Measurements from ENCODE around the gene PRKCI.
"Not testable (repeated sequence)": the region's sequence is repeated elsewhere in the genome, so short reads cannot be mapped to it uniquely, and the experiment has no call there.

Gene PRKCI

DNA sequence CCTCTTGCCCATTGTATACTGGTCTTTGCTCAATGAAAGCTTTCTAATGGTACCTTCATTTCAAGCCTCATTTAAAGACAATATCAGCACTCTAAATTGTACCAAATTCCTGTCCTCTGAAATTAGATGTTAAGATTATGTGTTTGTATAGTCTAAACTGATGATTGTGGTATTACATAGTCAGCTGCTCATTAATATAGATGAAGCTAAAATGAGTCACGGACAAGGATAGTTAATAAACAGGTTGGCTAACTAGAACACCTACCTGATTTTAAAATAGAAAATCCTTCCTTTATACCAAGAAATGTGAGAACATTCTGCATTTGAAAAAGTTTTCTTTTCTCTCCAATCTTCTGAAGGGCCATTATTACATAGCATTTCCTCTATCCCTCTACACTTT is 2.9 kb downstream of the PRKCI start:
- DNase-seq (ENCODE audit: low spot score), result no peak

DNA sequence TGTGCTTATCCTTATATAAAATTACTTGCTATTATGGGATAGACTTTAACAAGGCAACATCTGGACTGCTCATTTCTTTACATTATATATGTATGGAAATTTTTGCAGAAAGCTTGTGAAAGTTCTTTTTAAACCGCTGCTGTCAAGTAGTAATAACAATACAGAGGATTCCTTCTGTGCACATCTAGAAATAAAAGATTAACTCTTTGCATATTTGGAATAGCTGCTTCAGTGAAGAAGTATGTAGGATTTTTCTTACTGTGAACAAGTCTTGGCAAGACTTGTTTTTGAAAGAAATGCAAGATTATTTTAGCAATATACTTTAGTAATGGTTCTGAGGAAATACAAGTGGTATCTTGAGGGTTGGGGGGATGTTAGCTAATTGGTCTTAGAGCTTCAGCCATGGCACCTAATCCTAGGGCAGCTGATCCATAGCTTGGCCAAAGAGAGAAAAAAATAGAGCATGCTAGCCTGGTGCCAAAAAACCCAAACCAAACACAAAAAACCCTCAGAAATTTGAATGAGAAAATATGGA is 4.3 kb downstream of the PRKCI start:
- no peak for DNase-seq (ENCODE audit: low spot score)

DNA sequence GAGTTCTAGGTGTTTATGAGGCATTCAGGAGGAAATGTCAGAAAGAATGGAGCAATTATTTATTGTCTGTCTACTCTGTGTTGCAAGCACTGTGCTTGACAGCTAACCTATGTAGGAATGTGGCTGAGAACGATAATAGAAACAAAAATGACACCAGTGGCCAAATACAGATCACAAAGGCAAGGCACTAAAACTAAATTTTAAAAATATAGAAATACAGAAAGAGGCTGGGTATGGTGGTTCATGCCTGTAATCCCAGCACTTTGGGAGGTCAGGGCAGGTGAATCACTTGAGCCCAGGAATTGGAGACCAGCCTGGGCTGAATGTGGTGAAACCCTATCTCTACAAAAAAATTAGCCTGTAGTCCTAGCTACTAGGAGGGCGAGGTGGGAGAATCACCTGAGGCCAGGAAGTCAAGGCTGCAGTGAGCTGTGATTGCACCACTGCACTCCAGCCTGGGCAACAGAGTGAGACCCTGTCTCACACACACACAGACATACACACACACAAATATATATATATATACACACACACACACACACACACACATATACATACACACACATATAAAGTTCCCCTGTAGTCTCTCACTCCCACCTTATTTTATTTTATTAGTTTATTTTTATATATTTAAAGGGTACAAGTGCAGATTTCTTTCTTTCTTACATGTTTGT is 6.0 kb downstream of the PRKCI start:
- DNase-seq (ENCODE audit: low spot score), result no peak

DNA sequence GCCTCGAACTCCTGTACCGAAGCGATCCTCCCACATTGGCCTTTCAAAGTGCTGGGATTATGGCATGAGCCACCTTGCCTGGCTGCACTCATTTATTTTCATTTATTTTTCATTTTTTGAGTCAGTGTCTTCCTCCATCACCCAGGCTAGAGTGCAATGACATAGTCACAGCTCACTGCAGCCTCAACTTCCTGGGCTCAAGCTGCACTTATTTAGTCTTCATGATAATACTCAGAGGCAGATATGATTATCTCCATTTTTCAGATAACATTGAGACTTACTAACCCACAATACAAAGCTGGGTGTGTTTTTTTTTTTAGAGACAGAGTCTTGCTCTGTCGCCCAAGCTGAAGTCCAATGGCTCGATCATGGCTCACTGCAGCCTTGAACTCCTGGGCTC is 10.0 kb downstream of the PRKCI start:
- DNase-seq (ENCODE audit: low spot score), result no peak

DNA sequence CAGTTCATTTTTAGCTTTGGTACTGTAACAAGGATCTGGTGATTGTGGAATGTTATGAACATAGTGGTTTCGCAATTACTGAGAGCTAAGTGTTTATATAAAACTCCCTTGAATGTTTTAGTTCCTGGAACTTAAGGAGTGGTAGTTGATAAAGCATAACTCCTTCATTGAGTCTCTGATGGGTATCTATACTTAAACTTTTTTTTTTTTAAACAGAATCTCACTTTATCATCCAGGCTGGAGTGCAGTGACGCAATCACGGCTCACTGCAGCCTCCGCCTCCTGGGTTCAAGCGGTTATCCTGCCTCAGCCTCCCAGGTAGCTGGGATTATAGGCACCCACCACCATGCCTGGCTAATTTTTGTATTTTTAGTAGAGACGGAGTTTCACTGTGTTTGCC is 11.3 kb downstream of the PRKCI start:
- no peak for DNase-seq (ENCODE audit: low spot score)

DNA sequence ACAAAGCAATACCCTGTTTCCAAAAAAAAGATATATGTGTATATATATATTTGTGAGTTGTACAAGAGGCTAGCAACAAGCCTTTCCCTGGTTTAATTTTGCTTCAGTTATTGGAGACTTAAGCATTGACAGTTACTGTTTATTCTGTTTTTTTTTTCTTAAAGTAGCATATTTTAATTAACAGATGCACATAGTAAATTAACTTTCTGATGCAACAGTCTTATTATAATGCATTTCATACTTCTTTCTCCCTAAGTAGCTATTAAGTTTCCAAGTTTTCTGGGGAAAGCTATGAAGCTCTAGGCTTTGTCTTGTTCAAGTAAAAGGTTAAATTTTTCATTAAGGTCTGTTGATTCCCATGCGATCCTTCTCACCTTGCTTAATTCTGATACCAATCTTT is 17.9 kb downstream of the PRKCI start:
- DNase-seq (ENCODE audit: low spot score), result no peak

DNA sequence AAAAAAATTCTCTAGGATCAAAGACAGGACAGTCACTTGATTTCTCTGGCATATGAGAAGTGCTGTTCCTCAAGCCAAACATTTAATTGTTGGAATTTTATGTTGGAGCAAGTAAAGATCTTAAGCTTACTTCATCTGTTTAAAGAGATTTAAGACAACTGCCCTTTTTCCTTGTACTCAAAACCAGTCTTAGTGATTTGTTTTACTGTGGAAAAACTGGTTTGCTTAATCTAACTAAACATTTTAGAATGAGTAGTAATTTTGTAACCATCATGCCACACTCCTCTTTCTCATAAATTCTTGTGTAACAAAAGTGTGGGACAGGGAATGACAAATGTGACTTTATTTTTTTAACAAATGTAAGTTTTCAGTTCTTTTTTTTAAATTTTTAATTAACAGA is 18.4 kb downstream of the PRKCI start:
- no peak for DNase-seq (ENCODE audit: low spot score)

DNA sequence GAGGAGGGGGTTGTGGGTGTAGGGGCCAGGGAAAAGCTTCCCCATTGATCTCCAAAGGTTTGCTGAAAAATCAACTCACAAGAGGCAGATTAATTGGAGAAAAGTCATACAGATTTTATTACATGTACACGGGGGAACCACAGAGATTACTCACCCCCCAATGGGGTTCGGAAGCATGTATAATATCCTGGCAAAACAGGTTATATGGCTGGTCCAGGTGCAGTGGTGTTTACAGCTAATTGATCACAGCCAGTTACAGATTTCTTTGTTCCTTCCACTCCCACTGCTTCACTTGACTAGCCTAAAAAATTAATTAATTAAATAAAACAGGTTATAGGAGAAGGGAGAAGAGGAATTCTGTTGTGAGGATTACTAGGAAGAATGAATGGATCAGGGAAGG is 22.4 kb downstream of the PRKCI start:
- DNase-seq (ENCODE audit: low spot score), result no peak

DNA sequence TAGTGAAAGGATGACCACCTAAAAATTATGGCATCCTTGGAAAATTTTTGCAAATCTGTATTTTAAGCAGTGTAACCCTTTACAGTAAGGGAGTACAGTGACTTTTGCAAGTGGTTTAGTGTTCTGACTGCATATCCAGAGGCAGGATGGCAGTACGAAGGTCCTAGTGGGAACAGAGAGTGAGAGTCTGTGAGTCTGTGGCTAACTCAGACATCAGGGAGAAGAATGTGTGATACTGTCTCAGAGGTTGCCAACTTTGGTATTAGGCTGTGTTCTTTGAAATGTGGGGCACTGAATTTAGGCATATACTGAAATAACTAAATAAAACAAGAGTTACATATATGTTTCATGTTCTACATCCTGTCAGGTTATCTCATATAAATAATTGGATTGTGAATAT is 25.7 kb downstream of the PRKCI start:
- DNase-seq (ENCODE audit: low spot score), result no peak

DNA sequence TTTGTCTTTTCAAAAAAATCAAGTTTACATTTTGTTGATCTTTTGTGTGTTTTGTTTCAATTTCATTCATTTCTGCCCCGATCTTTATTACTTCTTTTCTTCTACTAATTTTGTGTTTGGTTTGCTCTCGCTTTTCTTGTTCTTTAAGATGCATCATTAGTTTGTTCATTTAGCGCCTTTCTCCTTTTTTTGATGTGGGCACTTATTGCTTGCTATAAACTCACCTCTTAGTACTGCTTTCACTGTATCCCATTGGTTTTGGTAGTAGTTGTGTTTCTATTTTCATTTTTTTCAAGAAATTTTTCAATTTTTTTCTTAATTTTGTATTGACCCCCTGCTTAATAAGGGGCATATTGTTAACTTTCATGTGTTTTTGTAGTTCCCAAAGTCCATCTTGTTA is 34.4 kb downstream of the PRKCI start:
- DNase-seq (ENCODE audit: low spot score), result no peak

DNA sequence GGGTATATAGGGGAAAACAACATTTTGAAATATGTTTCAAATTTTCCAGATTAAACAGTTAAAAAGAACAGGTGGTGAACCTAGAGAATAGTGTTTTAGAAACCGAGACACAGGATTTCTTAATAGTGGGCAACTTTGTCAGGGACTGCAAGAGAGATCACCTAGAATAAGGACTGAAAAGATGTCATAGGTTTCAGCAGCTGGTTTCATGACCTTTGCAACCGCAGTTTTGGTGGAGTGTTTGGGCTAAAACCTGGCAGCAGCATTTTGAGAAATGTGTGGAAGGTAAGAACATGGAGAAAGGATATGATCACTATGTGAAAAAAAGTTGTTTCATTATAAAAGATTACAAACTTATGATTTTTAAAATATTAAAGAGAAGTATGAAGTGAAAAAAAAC is 34.9 kb downstream of the PRKCI start:
- no peak for DNase-seq (ENCODE audit: low spot score)

DNA sequence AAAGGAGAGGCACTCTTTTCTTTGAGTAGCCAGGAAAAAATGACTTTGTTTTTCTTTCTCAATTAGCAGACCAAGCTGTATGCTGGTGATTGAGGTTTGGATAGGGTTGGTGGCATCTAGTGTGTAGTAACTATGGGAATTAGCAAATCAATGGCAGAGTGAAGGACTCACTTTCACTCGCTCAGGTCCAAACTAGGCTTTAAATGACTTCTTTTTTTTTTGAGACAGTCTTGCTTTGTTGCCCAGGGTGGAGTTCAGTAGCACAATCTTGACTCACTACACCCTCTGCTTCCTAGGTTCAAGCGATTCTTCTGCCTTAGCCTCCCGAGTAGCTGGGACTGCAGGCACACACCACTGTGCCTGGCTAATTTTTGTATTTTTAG is 35.9 kb downstream of the PRKCI start:
- no peak for DNase-seq (ENCODE audit: low spot score)

DNA sequence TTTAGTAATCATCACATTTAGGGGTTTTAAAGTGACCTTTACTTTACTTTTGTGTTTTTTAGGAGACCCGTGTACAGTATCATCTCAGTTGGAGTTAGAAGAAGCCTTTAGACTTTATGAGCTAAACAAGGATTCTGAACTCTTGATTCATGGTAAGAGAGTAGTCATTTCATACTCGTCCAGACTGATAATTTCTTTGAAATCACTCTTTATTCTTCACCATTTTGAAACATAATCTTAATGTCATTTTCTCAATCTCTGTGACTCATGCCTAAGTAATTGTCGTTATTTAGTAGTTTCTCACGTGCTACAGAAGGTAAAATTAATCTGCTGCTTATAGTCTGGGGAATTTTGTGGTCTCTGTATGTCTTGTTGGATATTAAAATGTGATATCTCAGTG is 37.7 kb downstream of the PRKCI start:
- DNase-seq (ENCODE audit: low spot score), result no peak

DNA sequence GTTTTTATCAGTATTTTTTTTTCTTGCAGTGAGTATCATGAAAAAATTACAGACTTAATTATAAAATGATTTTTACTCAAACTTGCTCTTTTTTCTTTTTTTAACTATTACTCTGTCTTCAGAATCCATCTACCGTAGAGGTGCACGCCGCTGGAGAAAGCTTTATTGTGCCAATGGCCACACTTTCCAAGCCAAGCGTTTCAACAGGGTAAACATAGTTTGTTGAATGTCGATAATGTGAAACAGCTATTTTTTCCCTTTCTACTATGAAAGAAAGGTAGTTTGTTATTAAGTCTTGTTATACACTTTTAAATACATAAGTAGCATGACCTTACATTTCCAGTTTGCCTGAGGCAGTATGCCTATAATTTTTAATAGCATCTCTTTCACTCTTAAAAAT is 45.6 kb downstream of the PRKCI start:
- DNase-seq (ENCODE audit: low spot score), result no peak

DNA sequence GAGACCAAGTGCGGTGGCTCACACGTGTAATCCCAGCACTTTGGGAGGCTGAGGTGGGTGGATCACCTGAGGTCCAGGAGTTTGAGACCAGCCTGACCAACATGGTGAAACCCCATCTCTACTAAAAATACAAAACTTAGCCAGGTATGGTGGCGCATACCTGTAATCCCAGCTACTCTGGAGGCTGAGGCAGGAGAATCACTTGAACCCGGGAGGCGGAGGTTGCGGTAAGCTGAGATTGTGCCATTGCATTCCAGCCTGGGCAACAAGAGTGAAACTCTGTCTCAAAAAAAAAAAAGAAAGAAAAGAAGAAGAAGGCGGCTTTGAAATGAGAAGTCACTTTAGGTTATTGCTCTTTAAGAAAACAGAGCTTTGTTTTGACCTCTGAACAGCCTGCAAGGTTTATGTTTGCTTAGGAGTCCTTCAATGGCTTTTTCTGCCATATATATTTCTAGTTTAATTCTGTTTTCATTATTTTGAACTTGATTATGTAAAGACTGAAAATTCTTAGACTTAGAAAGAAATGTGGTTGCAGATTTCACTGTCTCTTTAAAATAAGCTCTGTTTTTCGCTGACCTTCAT is 47.5 kb downstream of the PRKCI start:
- not testable (repeated sequence) for DNase-seq (ENCODE audit: low spot score)

DNA sequence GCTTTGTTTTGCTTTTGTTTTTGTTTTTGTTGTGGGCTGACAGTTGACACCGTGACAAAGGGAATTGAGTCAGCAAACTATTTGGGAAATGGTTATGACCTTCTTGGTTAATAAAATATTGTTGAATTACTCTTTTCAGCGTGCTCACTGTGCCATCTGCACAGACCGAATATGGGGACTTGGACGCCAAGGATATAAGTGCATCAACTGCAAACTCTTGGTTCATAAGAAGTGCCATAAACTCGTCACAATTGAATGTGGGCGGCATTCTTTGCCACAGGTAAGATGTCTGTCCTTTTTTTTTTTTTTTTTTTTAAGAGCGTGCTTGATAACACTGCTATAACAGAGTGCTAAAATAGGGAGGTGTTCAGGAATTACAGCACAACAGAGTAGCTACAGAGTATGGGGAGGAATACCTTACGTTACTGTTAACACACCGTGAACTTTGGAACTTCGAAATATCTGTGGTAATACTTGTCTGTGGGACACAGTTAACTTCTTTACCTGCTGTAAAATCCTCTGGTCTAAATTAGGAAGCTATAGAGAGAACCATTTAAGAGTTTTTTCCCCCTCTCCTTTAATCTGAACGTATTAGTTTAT is 48.2 kb downstream of the PRKCI start:
- DNase-seq (ENCODE audit: low spot score), result no peak

DNA sequence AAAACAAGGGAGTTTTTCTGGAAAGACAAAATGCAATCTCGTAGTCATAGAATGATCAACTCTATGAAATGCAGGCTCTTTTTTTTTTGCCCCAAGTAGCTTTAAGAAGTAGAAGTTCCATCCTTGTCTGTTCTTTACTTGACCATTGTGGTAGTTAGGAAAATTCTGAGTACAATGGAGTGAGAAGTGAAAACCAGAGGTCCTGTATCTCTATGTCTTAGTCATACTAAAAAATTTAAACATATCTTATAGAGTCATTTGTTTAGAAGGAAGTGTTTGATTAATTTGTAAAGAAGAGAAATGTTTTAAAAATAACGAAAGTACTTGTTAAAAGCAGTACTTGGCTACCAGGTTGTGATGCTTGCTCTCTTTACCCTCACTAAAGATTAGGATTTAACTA is 52.4 kb downstream of the PRKCI start:
- no peak for DNase-seq (ENCODE audit: low spot score)

DNA sequence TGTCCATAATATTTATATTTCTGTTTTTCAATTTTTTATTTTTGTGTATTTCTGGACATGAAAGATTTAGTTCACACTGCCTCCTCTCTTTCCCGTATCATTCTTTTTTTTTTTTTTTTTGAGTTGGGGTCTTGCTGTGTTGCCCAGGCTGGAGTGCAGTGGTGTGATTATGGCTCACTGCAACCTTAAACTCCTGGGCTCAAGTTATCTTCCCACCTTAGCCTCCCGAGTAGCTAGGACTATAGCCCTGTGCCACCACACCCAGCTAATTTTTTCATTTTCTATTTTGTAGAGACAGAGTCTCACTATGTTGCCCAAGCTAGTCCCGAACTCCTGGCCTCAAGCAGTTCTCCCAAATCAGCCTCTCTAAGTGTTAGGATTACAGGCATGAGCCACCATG is 53.6 kb downstream of the PRKCI start:
- DNase-seq (ENCODE audit: low spot score), result no peak

DNA sequence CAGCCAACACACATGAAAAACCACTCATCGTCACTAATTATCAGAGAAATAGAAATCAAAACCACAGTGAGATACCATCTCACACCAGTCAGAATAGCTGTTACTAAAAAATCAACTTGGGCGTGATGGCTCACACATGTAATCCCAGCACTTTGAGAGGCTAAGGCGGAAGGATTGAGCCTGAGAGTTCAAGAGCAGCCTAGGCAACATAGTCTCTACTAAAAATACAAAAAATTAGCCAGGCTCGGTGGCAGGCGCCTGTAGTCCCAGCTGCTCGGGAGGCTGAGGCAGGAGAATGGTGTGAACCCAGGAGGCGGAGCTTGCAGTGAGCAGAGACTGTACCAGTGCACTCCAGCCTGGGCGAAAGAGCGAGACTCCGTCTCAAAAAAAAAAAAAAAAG is 55.1 kb downstream of the PRKCI start:
- DNase-seq (ENCODE audit: low spot score), result not testable (repeated sequence)

DNA sequence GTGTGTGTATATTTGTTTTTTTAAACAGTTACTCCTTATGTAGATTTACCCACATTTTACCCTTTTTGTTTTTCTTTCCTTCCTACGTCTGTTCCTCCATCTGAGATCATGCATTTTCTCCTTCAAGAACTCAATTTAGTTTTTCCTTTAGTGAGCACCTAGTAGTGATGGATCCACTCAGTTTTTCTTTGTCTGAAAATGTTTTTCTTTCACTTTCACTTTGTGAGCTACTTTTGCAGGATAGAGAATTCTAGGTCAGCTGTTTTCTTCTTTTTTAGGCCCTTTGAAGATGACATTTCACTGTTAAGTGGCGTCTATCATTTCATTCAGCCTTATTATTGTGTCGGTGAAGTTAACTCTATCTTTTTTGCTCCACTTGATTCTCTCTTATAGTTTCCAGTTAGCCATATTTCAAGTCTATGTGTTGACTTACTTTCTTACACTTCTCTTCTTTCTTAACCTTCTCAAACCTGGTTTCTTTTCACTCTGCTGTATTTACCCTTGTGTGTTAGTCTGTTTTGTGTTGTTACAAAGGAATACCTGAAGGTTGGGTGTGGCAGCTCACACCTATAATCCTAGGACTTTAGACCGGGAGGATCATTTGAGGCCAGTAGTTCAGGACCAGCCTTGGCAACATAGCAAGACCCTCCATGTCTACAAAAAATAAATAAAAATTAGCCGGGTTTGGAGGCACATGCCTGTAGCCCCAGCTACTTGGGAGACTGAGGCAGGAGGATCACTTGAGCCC is 55.8 kb downstream of the PRKCI start:
- DNase-seq (ENCODE audit: low spot score), result no peak

DNA sequence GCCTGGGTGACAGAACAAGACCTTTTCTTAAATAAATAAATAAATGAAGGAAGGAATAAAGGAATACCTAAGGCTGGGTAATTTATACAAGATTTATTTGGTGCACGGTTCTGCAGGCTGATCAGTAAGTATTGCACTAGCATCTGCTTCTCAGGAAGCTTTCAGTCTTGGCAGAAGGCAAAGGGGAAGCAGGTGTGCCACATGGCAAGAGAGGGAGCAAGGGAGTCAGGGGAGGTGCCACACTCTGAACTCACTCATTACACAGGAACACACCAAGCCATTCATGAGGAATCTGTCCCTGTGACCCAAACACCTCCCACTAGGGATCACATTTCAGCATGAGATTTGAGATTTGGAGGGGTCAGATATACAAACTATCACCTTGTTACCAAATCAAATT is 56.4 kb downstream of the PRKCI start:
- DNase-seq (ENCODE audit: low spot score), result no peak

DNA sequence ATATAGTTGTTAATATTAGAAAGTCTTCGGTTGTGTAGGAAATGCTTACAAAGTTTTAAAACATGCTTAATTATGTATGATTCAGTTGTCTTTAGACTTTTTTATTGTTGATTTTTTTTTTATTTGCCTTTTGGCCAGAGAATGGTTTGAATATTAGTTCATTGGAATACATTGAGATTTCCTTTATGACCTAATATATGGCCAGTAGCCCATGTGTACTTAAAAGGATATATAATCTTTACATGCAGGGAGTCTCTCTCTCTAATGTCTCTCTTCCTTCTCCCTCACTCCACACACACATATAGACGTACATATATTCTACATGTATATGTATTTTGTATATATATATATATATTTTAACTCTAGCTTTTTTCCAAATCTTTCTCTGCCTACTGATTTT is 68.0 kb downstream of the PRKCI start:
- DNase-seq (ENCODE audit: low spot score), result no peak

DNA sequence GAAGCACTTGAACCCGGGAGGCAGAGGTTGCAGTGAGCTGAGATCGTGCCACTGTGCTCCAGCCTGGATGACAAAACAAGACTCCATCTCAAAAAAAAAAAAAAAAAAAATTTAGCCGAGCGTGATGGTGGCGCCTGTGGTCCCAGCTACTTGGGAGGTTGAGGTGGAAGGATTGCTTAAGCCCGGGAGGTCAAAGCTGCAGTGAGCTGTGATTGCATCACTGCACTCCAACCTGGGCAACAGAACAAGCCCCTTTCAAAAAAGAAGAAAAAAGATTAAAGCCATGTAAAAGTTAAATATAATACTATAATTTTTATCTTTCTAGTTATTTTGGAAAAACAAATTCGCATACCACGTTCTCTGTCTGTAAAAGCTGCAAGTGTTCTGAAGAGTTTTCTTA is 73.4 kb downstream of the PRKCI start:
- DNase-seq (ENCODE audit: low spot score), result no peak

All from germinal center (tissue), 1 donor.